Upper lobe of right lung (tissue), 1 donor: Measurements from ENCODE around the gene JAZF1. TPM values are rescaled to one million over a fixed set of nuclear protein-coding genes. Genes with fewer than 3 reads are reported as not detected.
"Not testable (repeated sequence)": the region's sequence is repeated elsewhere in the genome, so short reads cannot be mapped to it uniquely, and the experiment has no call there.

Experiments
- ATAC-seq: fragments of 200-7000 bp; cut with Tn5 transposase; one replicate; pipeline ENCODE4 v1.9.1; 2020; ENCODE audit warnings: mild to moderate bottlenecking, moderate library complexity
- DNase-seq: peaks from one replicate; pipeline ENCODE4 v3.0.0-alpha.2; 2020
- H3K27ac ChIP-seq: fragments of 200-600 bp; one replicate; pipeline ENCODE4 v1.8.0; 2022
- H3K27me3 ChIP-seq: fragments of 200-600 bp; one replicate; pipeline ENCODE4 v1.8.0; 2022; ENCODE audit warnings: mild to moderate bottlenecking
- H3K36me3 ChIP-seq: fragments of 200-600 bp; one replicate; pipeline ENCODE4 v1.8.0; 2022
- H3K4me1 ChIP-seq: fragments of 200-600 bp; one replicate; pipeline ENCODE4 v1.8.0; 2022
- H3K4me3 ChIP-seq: fragments of 200-600 bp; one replicate; pipeline ENCODE4 v1.8.0; 2022; ENCODE audit warnings: mild to moderate bottlenecking
- H3K9me3 ChIP-seq: fragments of 200-600 bp; one replicate; pipeline ENCODE4 v1.8.0; 2022
- CTCF ChIP-seq: fragments of 200-600 bp; IDR thresholded peaks from one replicate; pipeline ENCODE4 v1.8.0; 2022; ENCODE audit warnings: antibody characterized with exemption
- intact Hi-C: fragments of 100-400 bp; cut with DNase I; formaldehyde crosslinking; loops from one replicate; pipeline ENCODE4 v1.11.0; 2022
- total RNA-seq: library from RNA; stranded (reverse); fragmentation: NEBNext Ultra II Directional; extraction: Animal tissue kit (Norgen Biotek cat#: 25700); gene quantifications from one replicate; pipeline ENCODE4 v1.2.1, GENCODE V29; 2021
- donor health status: DM: no; HTN: yes; CAD: no; lungs with severe emphysema.

The JAZF1 gene
- total RNA-seq, 1 donor from 2014 or later, result 20.6 TPM

- Histone ChIP-seq H3K9me3 (no peaks in the 10 kb centered on the region), H3K27ac (no peak overlapping the region)
- intact Hi-C loops, result no loop called here
These were observed 291.9 kb downstream of the JAZF1 start for GRCh38 chr7:27888736-27889135.

GRCh38 chr7:27886710-27887109 is 293.9 kb downstream of the JAZF1 start:
- ATAC-seq, H3K4me3 ChIP-seq, H3K4me1 ChIP-seq, H3K27ac ChIP-seq, DNase-seq, H3K9me3 ChIP-seq, H3K36me3 ChIP-seq, intact Hi-C loops, H3K27me3 ChIP-seq: not testable (repeated sequence)

More at GRCh38 chr7:27888736-27889135, 291.9 kb downstream of the JAZF1 start:
- Histone ChIP-seq H3K4me1 (no peaks in the 10 kb centered on the region), H3K36me3 (no peaks in the 10 kb centered on the region), H3K27me3 (no peaks in the 10 kb centered on the region), H3K4me3 (no peak overlapping the region)
- no peak for TF ChIP-seq CTCF
- DNase-seq (no peak), ATAC-seq (no peak)

- H3K27ac ChIP-seq, result no peak overlapping the region
- no peaks in the 10 kb centered on the region for H3K9me3 ChIP-seq
- ATAC-seq (no peak), DNase-seq (no peak)
- no peaks in the 10 kb centered on the region for H3K27me3 ChIP-seq
- intact Hi-C loops, result no loop called here
- TF ChIP-seq CTCF, result no peak
- H3K4me1 ChIP-seq, result no peaks in the 10 kb centered on the region
- H3K36me3 ChIP-seq, result no peaks in the 10 kb centered on the region
- no peak overlapping the region for H3K4me3 ChIP-seq
These were observed 294.9 kb downstream of the JAZF1 start for GRCh38 chr7:27885652-27886051.

- intact Hi-C loops, result no loop called here
These were observed 296.9 kb downstream of the JAZF1 start for GRCh38 chr7:27883696-27884095.

GRCh38 chr7:27876756-27877155 is 303.8 kb downstream of the JAZF1 start:
- no peak for TF ChIP-seq CTCF
- Histone ChIP-seq H3K9me3 (no peaks in the 10 kb centered on the region), H3K27ac (no peak overlapping the region), H3K4me1 (peaks cover 10% of the 10 kb centered on the region), H3K4me3 (no peak overlapping the region), H3K27me3 (no peaks in the 10 kb centered on the region), H3K36me3 (no peaks in the 10 kb centered on the region)
- ATAC-seq (no peak), DNase-seq (no peak)
- intact Hi-C loops, result no loop called here

More at GRCh38 chr7:27883696-27884095, 296.9 kb downstream of the JAZF1 start:
- Histone ChIP-seq H3K27me3 (no peaks in the 10 kb centered on the region), H3K27ac (no peak overlapping the region), H3K4me1 (no peaks in the 10 kb centered on the region), H3K9me3 (no peaks in the 10 kb centered on the region), H3K4me3 (no peak overlapping the region), H3K36me3 (no peaks in the 10 kb centered on the region)
- TF ChIP-seq CTCF, result no peak
- no peak for DNase-seq
- no peak for ATAC-seq

- no peak for TF ChIP-seq CTCF
- peaks cover 10% of the 10 kb centered on the region for H3K4me1 ChIP-seq
- no peak overlapping the region for H3K4me3 ChIP-seq
- ATAC-seq (no peak), DNase-seq (no peak)
- H3K27me3 ChIP-seq, result no peaks in the 10 kb centered on the region
- H3K27ac ChIP-seq, result no peak overlapping the region
- H3K36me3 ChIP-seq, result no peaks in the 10 kb centered on the region
- no peaks in the 10 kb centered on the region for H3K9me3 ChIP-seq
- intact Hi-C loops, result no loop called here
These were observed 304.8 kb downstream of the JAZF1 start for GRCh38 chr7:27875832-27876231.
